HEK293T (cell line): Measurements from ENCODE around the gene KCNH3.
"Not testable (repeated sequence)": the region's sequence is repeated elsewhere in the genome, so short reads cannot be mapped to it uniquely, and the experiment has no call there.

Experiments used
- CTCF ChIA-PET: fragments of 350-600 bp; formaldehyde crosslinking; extraction: SDS; loops from one replicate; lab custom pipeline; 2021; ENCODE audit warnings: antibody characterized with exemption, inconsistent platforms; lab: Yijun Ruan, JAX
- POLR2A ChIA-PET: fragments of 350-600 bp; formaldehyde crosslinking; extraction: SDS; loops from one replicate; lab custom pipeline; 2020; ENCODE audit warnings: antibody characterized with exemption, inconsistent platforms; lab: Yijun Ruan, JAX
- DNase-seq: peaks from one replicate; pipeline ENCODE4 v3.0.0; 2012; ENCODE audit warnings: mixed read lengths; ENCODE audit errors: extremely low spot score
- ARNT ChIP-seq: fragments of 450-650 bp; IDR thresholded peaks from 2 replicates; pipeline ENCODE4 v1.6.1; 2017; ENCODE audit warnings: mild to moderate bottlenecking
- BHLHE40 ChIP-seq: fragments of 450-650 bp; IDR thresholded peaks from 2 replicates; pipeline ENCODE4 v1.6.1; 2016; ENCODE audit warnings: mild to moderate bottlenecking, moderate library complexity, borderline replicate concordance
- CTBP1 ChIP-seq: fragments of 450-650 bp; IDR thresholded peaks from 2 replicates; pipeline ENCODE4 v1.6.1; 2016; ENCODE audit warnings: borderline replicate concordance
- ELF4 ChIP-seq: fragments of 450-650 bp; IDR thresholded peaks from 2 replicates; pipeline ENCODE4 v1.6.1; 2017; ENCODE audit warnings: antibody characterized with exemption
- FOXA1 ChIP-seq: fragments of 450-650 bp; IDR thresholded peaks from 2 replicates; pipeline ENCODE4 v1.6.1; 2016; ENCODE audit warnings: mild to moderate bottlenecking
- FOXK2 ChIP-seq: fragments of 450-650 bp; IDR thresholded peaks from 2 replicates; pipeline ENCODE4 v1.6.1; 2016; ENCODE audit warnings: mild to moderate bottlenecking
- FOXM1 ChIP-seq: fragments of 450-650 bp; IDR thresholded peaks from 2 replicates; pipeline ENCODE4 v1.6.1; 2017; ENCODE audit warnings: mild to moderate bottlenecking, borderline replicate concordance
- HDGF ChIP-seq: fragments of 450-650 bp; IDR thresholded peaks from 2 replicates; pipeline ENCODE4 v1.6.1; 2017; ENCODE audit warnings: antibody characterized with exemption, borderline replicate concordance
- L3MBTL2 ChIP-seq: fragments of 450-650 bp; conservative IDR thresholded peaks from 2 replicates; pipeline ENCODE4 v1.6.1; 2016; ENCODE audit warnings: mild to moderate bottlenecking
- LEF1 ChIP-seq: fragments of 450-650 bp; IDR thresholded peaks from 2 replicates; pipeline ENCODE4 v1.6.1; 2017; ENCODE audit warnings: mild to moderate bottlenecking, borderline replicate concordance
- NFRKB ChIP-seq: fragments of 450-650 bp; IDR thresholded peaks from 2 replicates; pipeline ENCODE4 v1.6.1; 2016; ENCODE audit warnings: mild to moderate bottlenecking, moderate library complexity
- PKNOX1 ChIP-seq: fragments of 450-650 bp; IDR thresholded peaks from 2 replicates; pipeline ENCODE4 v1.6.1; 2016
- SP1 ChIP-seq: fragments of 450-650 bp; IDR thresholded peaks from 2 replicates; pipeline ENCODE4 v1.6.1; 2017
- SUZ12 ChIP-seq: fragments of 450-650 bp; IDR thresholded peaks from 2 replicates; pipeline ENCODE4 v1.6.1; 2016; ENCODE audit warnings: mild to moderate bottlenecking
- TARDBP ChIP-seq: fragments of 450-650 bp; IDR thresholded peaks from 2 replicates; pipeline ENCODE4 v1.6.1; 2016
- ZNF384 ChIP-seq: fragments of 450-650 bp; IDR thresholded peaks from 2 replicates; pipeline ENCODE4 v1.6.1; 2016

Gene KCNH3

GRCh38 chr12:49501895-49502294, 36.9 kb upstream of the KCNH3 start:
- DNase-seq, result no peak
- ChIA-PET POLR2A (no interaction called here), CTCF (interaction anchor here (0.8 to 1.0 kb wide), 2 partner anchors 143 to 154 kb away, joined by 3 to 5 read pairs; no protein-coding TSS in a partner anchor)
- TF ChIP-seq SP1, result no peak
- TF ChIP-seq ARNT, result no peak
- no peak for TF ChIP-seq HDGF
- TF ChIP-seq FOXA1, result no peak
- no peak for TF ChIP-seq LEF1
- no peak for TF ChIP-seq L3MBTL2
- no peak for TF ChIP-seq ZNF384
- no peak for TF ChIP-seq FOXM1
- no peak for TF ChIP-seq NFRKB
- no peak for TF ChIP-seq BHLHE40

- no peak for DNase-seq
- ChIA-PET POLR2A (no interaction called here), CTCF (no interaction called here)
- no peak for TF ChIP-seq ZNF384
Observed at GRCh38 chr12:49502590-49502989, 36.2 kb upstream of the KCNH3 start.

GRCh38 chr12:49503674-49504180, 35.1 kb upstream of the KCNH3 start:
- DNase-seq, result no peak
- no peak for TF ChIP-seq PKNOX1
- no peak for TF ChIP-seq TARDBP
- TF ChIP-seq FOXK2, result no peak
- TF ChIP-seq LEF1, result no peak
- no peak for TF ChIP-seq ZNF384
- no peak for TF ChIP-seq ELF4
- TF ChIP-seq L3MBTL2, result no peak
- TF ChIP-seq FOXA1, result no peak
- no peak for TF ChIP-seq FOXM1
- TF ChIP-seq SP1, result no peak
- no peak for TF ChIP-seq BHLHE40
- ChIA-PET CTCF (interaction anchor here (0.8 kb wide), 1 partner anchor 156 kb away, joined by 3 read pairs; no protein-coding TSS in a partner anchor), POLR2A (no interaction called here)

- TF ChIP-seq ARNT (no peak), FOXK2 (no peak), TARDBP (no peak), SP1 (no peak), L3MBTL2 (no peak), BHLHE40 (no peak), SUZ12 (no peak), ZNF384 (no peak), PKNOX1 (no peak), NFRKB (no peak), ELF4 (no peak), FOXM1 (no peak), FOXA1 (no peak), CTBP1 (no peak), LEF1 (no peak)
- DNase-seq, result no peak
- POLR2A ChIA-PET, result no interaction called here
- CTCF ChIA-PET, result interaction anchor here (1.2 to 1.3 kb wide), 2 partner anchors 147 to 158 kb away, joined by 3 read pairs; no protein-coding TSS in a partner anchor
Observed at GRCh38 chr12:49505672-49506071, 33.2 kb upstream of the KCNH3 start.

GRCh38 chr12:49507139-49507538, 31.7 kb upstream of the KCNH3 start:
- POLR2A ChIA-PET, result interaction anchor here (0.8 kb wide), 1 partner anchor 140 kb away, joined by 3 read pairs; the partner anchor contains the start of gene SPATS2
- no peak for TF ChIP-seq L3MBTL2
- no peak for TF ChIP-seq SUZ12
- no peak for TF ChIP-seq NFRKB
- CTCF ChIA-PET, result interaction anchor here (1.0 kb wide), 1 partner anchor 149 kb away, joined by 4 read pairs; no protein-coding TSS in a partner anchor
- no peak for DNase-seq

GRCh38 chr12:49509681-49510080, 29.1 kb upstream of the KCNH3 start:
- POLR2A ChIA-PET, result not testable (repeated sequence)
- CTCF ChIA-PET, result interaction anchor here (1.4 to 5.0 kb wide), 2 partner anchors 152 to 162 kb away, joined by 3 to 88 read pairs; no protein-coding TSS in a partner anchor

GRCh38 chr12:49511410-49511809, 27.4 kb upstream of the KCNH3 start:
- CTCF ChIA-PET, result interaction anchor here (1.0 to 5.0 kb wide), 3 partner anchors 153 to 179 kb away, joined by 3 to 88 read pairs (median 6); partner anchors contain the start of gene DNAJC22
- DNase-seq, result no peak
- POLR2A ChIA-PET, result interaction anchor here (5.9 kb wide), 1 partner anchor 145 kb away, joined by 34 read pairs; the partner anchor contains the start of gene SPATS2
- TF ChIP-seq PKNOX1 (no peak), CTBP1 (no peak), FOXM1 (no peak), LEF1 (no peak), ARNT (no peak), SUZ12 (no peak), ZNF384 (no peak), FOXA1 (no peak), ELF4 (no peak), L3MBTL2 (no peak), SP1 (no peak), FOXK2 (no peak), BHLHE40 (no peak), TARDBP (no peak), NFRKB (no peak), HDGF (no peak)

More at GRCh38 chr12:49509681-49510080, 29.1 kb upstream of the KCNH3 start:
- not testable (repeated sequence) for DNase-seq
